Mesendoderm (in vitro differentiated cells): ENCODE results near the gene WBP2NL.

ENCODE experiments used
- DNase-seq: peaks from one replicate; pipeline ENCODE4 v3.0.0; 2013
- H2AK5ac ChIP-seq: 2 replicates; pipeline ENCODE4 v1.6.1; 2013; ENCODE audit warnings: low read length, inconsistent platforms
- H2BK120ac ChIP-seq: 2 replicates; pipeline ENCODE4 v1.6.1; 2013; ENCODE audit warnings: low read depth, mild to moderate bottlenecking, low read length, moderate library complexity, mixed read lengths
- H2BK15ac ChIP-seq: replicated peaks from 2 replicates; pipeline ENCODE4 v1.6.1; 2013; ENCODE audit warnings: low read depth, mild to moderate bottlenecking, moderate library complexity
- H2BK5ac ChIP-seq: 2 replicates; pipeline ENCODE4 v1.6.1; 2013; ENCODE audit warnings: low read length, inconsistent platforms
- H3K18ac ChIP-seq: 2 replicates; pipeline ENCODE4 v1.6.1; 2013; ENCODE audit warnings: mild to moderate bottlenecking, low read length, mixed read lengths
- H3K23ac ChIP-seq: one replicate; pipeline ENCODE4 v1.6.1; 2013; ENCODE audit warnings: low read length
- H3K27ac ChIP-seq: 2 replicates; pipeline ENCODE4 v1.5.1; 2013; ENCODE audit warnings: low read depth, mild to moderate bottlenecking, inconsistent platforms, low read length, moderate library complexity
- H3K27me3 ChIP-seq: 2 replicates; pipeline ENCODE4 v1.6.1; 2013; ENCODE audit warnings: low read length, control low read depth, mild to moderate bottlenecking, inconsistent platforms; ENCODE audit not compliant: insufficient read depth, poor library complexity
- H3K36me3 ChIP-seq: 2 replicates; pipeline ENCODE4 v1.6.1; 2013; ENCODE audit warnings: low read length, inconsistent platforms; ENCODE audit not compliant: control insufficient read depth, insufficient read depth
- H3K4ac ChIP-seq: one replicate; pipeline ENCODE4 v1.6.1; 2013; ENCODE audit warnings: low read depth, mild to moderate bottlenecking, low read length, moderate library complexity
- H3K4me1 ChIP-seq: 2 replicates; pipeline ENCODE4 v1.6.1; 2013; ENCODE audit warnings: low read depth, low read length, inconsistent platforms; ENCODE audit not compliant: control insufficient read depth
- H3K4me2 ChIP-seq: 2 replicates; pipeline ENCODE4 v1.6.1; 2013; ENCODE audit warnings: low read length
- H3K4me3 ChIP-seq: 2 replicates; pipeline ENCODE4 v1.5.1; 2013; ENCODE audit warnings: mild to moderate bottlenecking, low read length
- H3K56ac ChIP-seq: one replicate; pipeline ENCODE4 v1.6.1; 2013; ENCODE audit warnings: low read length
- H3K79me1 ChIP-seq: 2 replicates; pipeline ENCODE4 v1.6.1; 2013; ENCODE audit warnings: low read length, inconsistent platforms
- H3K79me2 ChIP-seq: 2 replicates; pipeline ENCODE4 v1.6.1; 2013; ENCODE audit warnings: mild to moderate bottlenecking, low read length; ENCODE audit not compliant: control insufficient read depth, insufficient read depth
- H3K9ac ChIP-seq: 2 replicates; pipeline ENCODE4 v1.6.1; 2013; ENCODE audit warnings: low read length, inconsistent platforms
- H4K5ac ChIP-seq: one replicate; pipeline ENCODE4 v1.6.1; 2013; ENCODE audit warnings: low read length
- H4K8ac ChIP-seq: one replicate; pipeline ENCODE4 v1.6.1; 2013; ENCODE audit warnings: low read depth, mild to moderate bottlenecking, control low read depth, low read length, moderate library complexity
- WGBS: extraction: QIAGEN DNeasy Blood & Tissue Kit; methylation state at CpG from one replicate; pipeline ENCODE4 v1.1.7; 2013; ENCODE audit warnings: low lambda C conversion rate, missing lambda C conversion rate; ENCODE audit not compliant: insufficient coverage; ENCODE audit errors: extremely low coverage; 5-methylcytosine and 5-hydroxymethylcytosine counted together

WBP2NL gene

DNA sequence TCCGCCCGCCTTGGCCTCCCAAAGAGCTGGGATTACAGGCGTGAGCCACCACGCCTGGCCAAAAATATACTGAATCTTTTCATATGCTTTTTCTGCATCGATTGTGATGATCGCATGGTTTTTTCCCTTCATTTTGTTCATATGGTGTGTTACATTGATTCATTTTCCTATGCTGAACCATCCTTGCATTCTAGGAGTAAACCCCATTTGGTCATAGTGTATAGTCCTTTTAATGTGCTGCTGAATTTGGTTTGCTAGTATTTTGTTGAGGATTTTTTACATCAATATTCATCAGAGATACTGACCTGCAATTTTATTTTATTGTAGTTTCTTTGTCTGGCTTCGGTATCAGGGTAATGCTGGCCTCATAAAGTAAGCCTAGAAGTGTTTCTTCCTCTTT, 12.2 kb downstream of the WBP2NL start:
- no peaks in the 10 kb centered on the region for H3K79me2 ChIP-seq
- H3K4ac ChIP-seq: no peak overlapping the region
- H3K18ac ChIP-seq: no peak overlapping the region
- no peak overlapping the region for H3K9ac ChIP-seq
- no peak overlapping the region for H3K4me2 ChIP-seq
- H3K36me3 ChIP-seq: no peaks in the 10 kb centered on the region
- H3K27ac ChIP-seq: no peak overlapping the region
- no peak overlapping the region for H2BK5ac ChIP-seq
- no peak overlapping the region for H2BK120ac ChIP-seq
- H3K4me1 ChIP-seq: no peaks in the 10 kb centered on the region
- H4K5ac ChIP-seq: no peak overlapping the region
- no peak overlapping the region for H3K23ac ChIP-seq
- no CpG with 5 or more reads among the region's 7 CpGs for WGBS
- no peak overlapping the region for H3K56ac ChIP-seq
- no peak overlapping the region for H2BK15ac ChIP-seq
- no peak for DNase-seq
- H3K27me3 ChIP-seq: no peaks in the 10 kb centered on the region
- no peaks in the 10 kb centered on the region for H3K79me1 ChIP-seq
- no peak overlapping the region for H4K8ac ChIP-seq
- no peak overlapping the region for H3K4me3 ChIP-seq
- no peak overlapping the region for H2AK5ac ChIP-seq

DNA sequence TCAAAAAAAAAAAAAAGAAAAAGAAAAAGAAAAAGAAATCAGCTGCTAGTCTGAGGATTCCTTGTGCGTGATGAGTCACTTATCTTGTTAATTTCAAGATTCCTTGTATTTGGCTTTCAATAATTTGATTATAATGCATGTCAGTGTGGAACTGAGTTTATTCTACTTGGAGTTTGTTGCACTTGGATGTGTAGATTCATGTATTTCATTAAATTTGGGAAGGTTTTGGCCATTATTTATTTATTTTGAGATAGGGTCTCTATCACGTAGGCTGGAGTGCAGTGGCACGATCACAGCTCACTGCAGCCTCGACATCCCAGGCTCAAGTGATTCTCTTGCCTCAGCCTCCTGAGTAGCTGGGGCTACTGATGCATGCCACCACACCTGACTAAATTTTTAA, 14.8 kb downstream of the WBP2NL start:
- no peak overlapping the region for H3K9ac ChIP-seq
- H3K18ac ChIP-seq: no peak overlapping the region
- H3K79me1 ChIP-seq: no peaks in the 10 kb centered on the region
- no peak overlapping the region for H3K27ac ChIP-seq
- no peaks in the 10 kb centered on the region for H3K27me3 ChIP-seq
- no peaks in the 10 kb centered on the region for H3K36me3 ChIP-seq
- no peak overlapping the region for H3K4ac ChIP-seq
- DNase-seq: no peak
- no peaks in the 10 kb centered on the region for H3K4me1 ChIP-seq
- H2AK5ac ChIP-seq: no peak overlapping the region
- no peak overlapping the region for H3K23ac ChIP-seq
- H3K79me2 ChIP-seq: no peaks in the 10 kb centered on the region
- no peak overlapping the region for H4K8ac ChIP-seq
- no peak overlapping the region for H4K5ac ChIP-seq
- no peak overlapping the region for H2BK5ac ChIP-seq
- no CpG with 5 or more reads among the region's 4 CpGs for WGBS
- H2BK15ac ChIP-seq: no peak overlapping the region
- H3K56ac ChIP-seq: no peak overlapping the region
- no peak overlapping the region for H3K4me2 ChIP-seq
- H2BK120ac ChIP-seq: no peak overlapping the region
- no peak overlapping the region for H3K4me3 ChIP-seq

DNA sequence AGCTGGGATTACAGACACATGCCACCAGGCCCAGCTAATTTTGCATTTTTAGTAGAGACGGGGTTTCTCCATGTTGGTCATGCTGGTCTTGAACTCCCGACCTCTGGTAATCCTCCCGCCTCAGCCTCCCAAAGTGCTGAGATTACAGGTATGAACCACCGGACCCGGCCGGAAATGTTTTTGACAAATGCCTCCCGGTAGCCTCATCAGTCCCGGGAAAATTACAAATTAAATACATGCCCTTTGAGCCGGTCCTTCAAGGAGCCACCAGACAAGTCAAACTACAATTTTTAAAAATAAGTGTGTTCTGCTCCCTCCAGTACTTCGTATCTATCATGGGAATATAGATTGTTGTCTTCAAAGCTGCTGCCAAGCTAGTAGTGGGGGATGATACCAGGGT, 17.5 kb downstream of the WBP2NL start:
- no CpG with 5 or more reads among the region's 10 CpGs for WGBS
- H3K18ac ChIP-seq: no peak overlapping the region
- no peaks in the 10 kb centered on the region for H3K79me2 ChIP-seq
- H2BK120ac ChIP-seq: no peak overlapping the region
- DNase-seq: no peak
- H3K9ac ChIP-seq: no peak overlapping the region
- no peak overlapping the region for H3K4ac ChIP-seq
- H3K4me3 ChIP-seq: no peak overlapping the region
- no peak overlapping the region for H2BK5ac ChIP-seq
- no peaks in the 10 kb centered on the region for H3K36me3 ChIP-seq
- H3K23ac ChIP-seq: no peak overlapping the region
- no peak overlapping the region for H4K5ac ChIP-seq
- H3K4me2 ChIP-seq: no peak overlapping the region
- no peak overlapping the region for H4K8ac ChIP-seq
- H3K4me1 ChIP-seq: no peaks in the 10 kb centered on the region
- H3K27me3 ChIP-seq: no peaks in the 10 kb centered on the region
- no peak overlapping the region for H2AK5ac ChIP-seq
- H3K79me1 ChIP-seq: no peaks in the 10 kb centered on the region
- no peak overlapping the region for H2BK15ac ChIP-seq
- H3K27ac ChIP-seq: no peak overlapping the region
- H3K56ac ChIP-seq: no peak overlapping the region

DNA sequence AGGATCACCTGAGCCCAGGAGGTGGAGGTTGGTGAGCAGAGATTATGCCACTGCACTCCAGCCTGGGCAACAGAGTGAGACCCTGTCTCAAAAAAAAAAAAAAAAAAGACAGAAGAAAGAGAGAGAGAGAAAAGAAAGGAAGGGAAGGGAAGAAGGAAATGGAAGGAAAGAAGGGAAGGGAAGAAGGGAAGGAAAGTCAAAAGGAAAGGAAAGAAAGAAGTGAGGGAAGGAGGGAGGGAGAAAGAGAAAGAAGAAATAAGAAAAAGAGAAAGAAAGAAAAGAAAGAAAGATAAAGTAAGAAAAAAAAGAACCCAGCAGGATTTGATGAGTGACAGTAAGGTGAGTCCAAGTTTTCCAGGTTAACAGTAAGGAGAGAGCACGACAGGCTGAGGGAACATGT, 19.6 kb downstream of the WBP2NL start:
- no peak overlapping the region for H3K18ac ChIP-seq
- no peak overlapping the region for H3K4me3 ChIP-seq
- H3K23ac ChIP-seq: no peak overlapping the region
- H3K56ac ChIP-seq: no peak overlapping the region
- H3K79me1 ChIP-seq: no peaks in the 10 kb centered on the region
- no peak overlapping the region for H2BK120ac ChIP-seq
- H3K27me3 ChIP-seq: no peaks in the 10 kb centered on the region
- H2BK5ac ChIP-seq: no peak overlapping the region
- H2AK5ac ChIP-seq: no peak overlapping the region
- WGBS: no CpG with 5 or more reads among the region's 1 CpG
- H2BK15ac ChIP-seq: no peak overlapping the region
- H3K4me2 ChIP-seq: no peak overlapping the region
- H4K5ac ChIP-seq: no peak overlapping the region
- no peak for DNase-seq
- no peak overlapping the region for H4K8ac ChIP-seq
- H3K27ac ChIP-seq: no peak overlapping the region
- H3K4ac ChIP-seq: no peak overlapping the region
- H3K9ac ChIP-seq: no peak overlapping the region
- no peaks in the 10 kb centered on the region for H3K36me3 ChIP-seq
- H3K79me2 ChIP-seq: no peaks in the 10 kb centered on the region
- H3K4me1 ChIP-seq: no peaks in the 10 kb centered on the region

DNA sequence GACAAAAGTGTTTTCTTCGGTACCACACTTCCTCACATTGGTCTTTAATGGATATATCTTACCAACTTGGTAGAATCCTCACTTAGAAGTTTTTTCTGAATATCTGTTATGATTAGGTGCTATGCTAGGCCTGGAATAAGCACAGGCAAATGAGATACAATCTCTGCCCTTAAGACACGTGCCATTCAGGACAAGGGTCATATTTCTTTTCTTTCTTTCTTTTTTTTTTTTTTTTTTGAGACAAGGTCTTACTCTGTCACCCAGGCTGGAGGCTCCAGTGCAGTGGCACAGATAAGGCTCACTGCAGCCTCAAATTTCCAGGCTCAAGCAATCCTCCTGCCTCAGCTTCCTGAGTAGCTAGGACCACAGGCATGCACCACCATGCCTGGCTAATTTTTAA, 23.0 kb downstream of the WBP2NL start:
- no peak overlapping the region for H3K4me2 ChIP-seq
- no peak overlapping the region for H3K27ac ChIP-seq
- H3K9ac ChIP-seq: no peak overlapping the region
- H2AK5ac ChIP-seq: no peak overlapping the region
- H3K79me1 ChIP-seq: no peaks in the 10 kb centered on the region
- H4K5ac ChIP-seq: no peak overlapping the region
- H3K18ac ChIP-seq: no peak overlapping the region
- no peak overlapping the region for H3K4me3 ChIP-seq
- no peaks in the 10 kb centered on the region for H3K27me3 ChIP-seq
- no peak for DNase-seq
- no peaks in the 10 kb centered on the region for H3K36me3 ChIP-seq
- no peaks in the 10 kb centered on the region for H3K79me2 ChIP-seq
- no peak overlapping the region for H2BK15ac ChIP-seq
- no peak overlapping the region for H3K56ac ChIP-seq
- WGBS: no CpG with 5 or more reads among the region's 2 CpGs
- H4K8ac ChIP-seq: no peak overlapping the region
- no peak overlapping the region for H3K23ac ChIP-seq
- H3K4me1 ChIP-seq: no peaks in the 10 kb centered on the region
- H3K4ac ChIP-seq: no peak overlapping the region
- H2BK120ac ChIP-seq: no peak overlapping the region
- no peak overlapping the region for H2BK5ac ChIP-seq

DNA sequence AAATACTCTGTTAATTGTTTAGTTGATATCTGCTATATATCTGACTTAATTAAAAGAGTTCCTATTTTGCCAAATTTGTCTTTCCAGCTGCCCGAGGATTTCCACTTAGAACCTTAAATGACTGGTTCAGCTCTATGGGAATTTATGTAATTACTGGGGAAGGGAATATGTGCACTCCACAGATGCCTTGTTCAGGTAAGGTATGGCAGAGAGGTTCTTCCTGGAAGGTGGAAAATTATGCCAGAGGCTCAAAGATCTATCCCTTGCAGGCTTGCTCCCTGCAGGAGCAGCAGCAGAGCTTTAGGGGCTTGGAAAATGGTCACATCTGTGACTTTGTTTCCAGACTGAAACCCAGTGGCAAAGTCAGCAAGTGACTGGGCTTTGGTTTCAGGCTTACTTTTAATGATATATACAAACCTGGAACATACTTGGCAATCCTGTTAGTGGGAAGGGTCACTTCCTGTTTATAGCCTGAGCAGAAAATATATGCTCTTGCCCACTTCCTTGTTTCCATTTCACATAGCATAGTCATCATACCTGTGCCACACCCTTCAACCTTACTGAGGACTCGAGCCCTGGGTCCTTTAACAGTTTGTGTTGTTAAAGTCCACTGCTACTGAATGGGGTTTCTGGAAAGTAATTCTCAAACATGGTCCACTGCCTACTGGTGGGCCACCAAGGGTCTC, 23.7 kb downstream of the WBP2NL start:
- H3K56ac ChIP-seq: no peak overlapping the region
- no CpG with 5 or more reads among the region's 2 CpGs for WGBS

More for the DNA sequence above, 23.7 kb downstream of the WBP2NL start:
- no peak overlapping the region for H2BK15ac ChIP-seq
- H3K23ac ChIP-seq: no peak overlapping the region
- H3K4ac ChIP-seq: no peak overlapping the region
- no peak overlapping the region for H2BK120ac ChIP-seq
- no peak overlapping the region for H2AK5ac ChIP-seq
- H3K9ac ChIP-seq: no peak overlapping the region
- no peaks in the 10 kb centered on the region for H3K79me2 ChIP-seq
- no peak overlapping the region for H3K27ac ChIP-seq
- no peak overlapping the region for H4K8ac ChIP-seq
- no peaks in the 10 kb centered on the region for H3K27me3 ChIP-seq
- H3K4me2 ChIP-seq: no peak overlapping the region
- H3K36me3 ChIP-seq: no peaks in the 10 kb centered on the region
- no peaks in the 10 kb centered on the region for H3K4me1 ChIP-seq
- DNase-seq: no peak
- no peaks in the 10 kb centered on the region for H3K79me1 ChIP-seq
- H2BK5ac ChIP-seq: no peak overlapping the region
- no peak overlapping the region for H4K5ac ChIP-seq
- H3K4me3 ChIP-seq: no peak overlapping the region
- no peak overlapping the region for H3K18ac ChIP-seq
